GM18951 (cell line): ENCODE data around the gene LITAF.
"Not testable (repeated sequence)": the region's sequence is repeated elsewhere in the genome, so short reads cannot be mapped to it uniquely, and the experiment has no call there.

ENCODE experiments used
- POLR2A ChIP-seq: IDR thresholded peaks from 4 replicates; pipeline ENCODE4 v1.6.1; 2011; ENCODE audit warnings: mild to moderate bottlenecking; ENCODE audit not compliant: insufficient read length, insufficient read depth; ENCODE audit errors: extremely low read depth
- in situ Hi-C: fragments of 300-500 bp; cut with MboI; formaldehyde crosslinking; loops from one replicate; pipeline ENCODE4 v1.12.0; 2022; ENCODE audit warnings: low sequenced_read_pairs, mixed read lengths, inconsistent platforms; ENCODE audit not compliant: unreplicated experiment

Gene LITAF

GRCh38 chr16:11614587-11615175, 28.0 kb upstream of the LITAF start:
- in situ Hi-C loops: no loop called here
- TF ChIP-seq POLR2A: no peak

- TF ChIP-seq POLR2A: no peak
- in situ Hi-C loops: no loop called here
These were observed 26.9 kb upstream of the LITAF start for GRCh38 chr16:11613381-11614303.

DNA sequence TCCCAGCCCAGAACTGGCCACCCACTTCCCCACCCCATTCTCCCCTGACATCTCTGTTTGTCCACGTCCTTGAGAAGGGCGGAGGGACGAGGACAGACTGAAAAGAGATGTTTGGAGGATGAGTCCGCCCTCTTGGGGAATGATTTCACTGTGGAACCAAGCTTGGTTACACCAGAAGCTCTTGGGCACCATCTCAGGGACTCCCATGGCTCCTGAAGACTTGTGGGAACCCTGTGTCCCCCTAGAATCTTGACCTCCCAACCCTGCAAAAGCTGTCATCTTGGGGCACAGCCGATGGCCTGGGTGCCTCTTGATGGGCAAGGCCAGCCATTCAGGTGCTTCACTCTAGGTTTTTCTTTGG, 25.9 kb upstream of the LITAF start:
- no peak for TF ChIP-seq POLR2A
- in situ Hi-C loops: no loop called here

DNA sequence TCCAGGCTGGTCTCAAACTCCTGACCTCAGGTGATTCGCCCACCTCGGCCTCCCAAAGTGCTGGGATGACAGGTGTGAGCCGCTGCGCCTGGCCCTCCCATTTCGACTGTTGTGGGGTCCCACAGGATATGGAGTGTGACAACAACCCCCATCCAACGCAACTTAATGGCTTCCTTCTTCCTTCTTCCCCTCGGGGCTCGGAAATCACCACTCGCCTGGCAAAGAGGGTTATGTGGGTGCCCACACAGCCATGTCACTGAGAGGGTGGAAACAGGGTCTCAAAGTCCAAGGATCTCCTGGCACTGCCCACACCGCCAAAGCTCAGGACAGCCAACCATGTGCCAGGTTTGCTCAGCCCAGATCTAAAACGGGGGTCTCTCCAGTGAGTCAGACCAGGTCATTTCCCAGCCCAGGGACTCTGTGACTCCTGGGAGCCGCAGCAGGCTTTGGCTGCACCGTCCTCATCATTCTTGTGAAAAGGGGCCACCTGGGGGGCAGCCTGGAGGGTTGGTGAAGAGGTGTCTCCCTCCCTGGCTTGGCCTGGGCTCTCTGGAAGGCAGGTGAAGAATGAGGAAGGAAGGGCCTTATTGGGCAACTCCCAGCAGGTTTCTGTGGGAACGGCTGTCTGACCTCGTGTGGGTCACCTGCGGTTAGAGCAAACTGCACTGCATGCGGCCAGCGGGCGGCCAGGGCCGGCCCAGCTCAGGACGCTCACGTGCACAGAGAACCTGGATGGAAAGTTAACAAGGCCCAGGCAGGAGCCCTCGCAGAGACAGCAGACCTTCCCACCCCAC, 25.3 kb upstream of the LITAF start:
- in situ Hi-C loops: no loop called here
- no peak for TF ChIP-seq POLR2A

DNA sequence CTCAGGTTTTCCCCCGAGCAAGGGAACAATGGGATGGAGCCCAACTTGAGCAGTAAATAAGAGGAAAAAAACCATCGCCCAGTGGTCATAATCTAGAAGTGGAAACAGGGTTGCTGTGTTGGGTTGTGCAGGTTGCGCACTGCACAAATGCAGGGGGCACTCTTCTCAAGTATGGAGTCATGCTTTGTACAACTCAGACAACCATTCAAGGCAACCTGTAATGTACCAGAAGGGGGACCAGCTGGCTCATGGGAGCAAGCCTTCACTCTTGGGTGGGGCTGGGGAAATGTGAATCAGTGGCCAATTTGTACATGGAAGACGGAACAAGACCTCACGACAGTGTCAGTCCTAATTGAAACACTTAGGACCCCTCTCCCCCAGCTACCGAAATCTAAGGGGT, 23.9 kb upstream of the LITAF start:
- in situ Hi-C loops: no loop called here
- no peak for TF ChIP-seq POLR2A

DNA sequence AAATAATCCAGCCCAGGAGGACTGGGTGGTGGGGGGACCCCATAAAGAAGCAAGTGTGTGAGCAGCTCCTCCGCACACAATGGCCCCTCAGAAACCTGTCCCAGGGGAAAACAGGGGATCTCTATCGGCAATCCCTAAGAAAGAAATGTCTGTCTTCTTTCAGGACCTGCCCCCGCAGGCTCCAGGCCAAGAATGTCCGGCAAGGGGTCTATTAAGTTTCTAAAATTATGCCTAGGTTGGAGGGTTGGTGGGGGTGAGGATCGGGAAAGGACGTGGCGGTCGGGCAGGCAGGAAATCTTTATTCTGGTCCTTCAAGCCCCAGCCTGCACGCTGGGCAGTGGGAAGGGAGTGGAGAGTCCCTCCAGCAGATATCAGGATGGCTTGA, 23.4 kb upstream of the LITAF start:
- TF ChIP-seq POLR2A: no peak
- in situ Hi-C loops: no loop called here

GRCh38 chr16:11609474-11610120, 22.9 kb upstream of the LITAF start:
- in situ Hi-C loops: no loop called here
- no peak for TF ChIP-seq POLR2A

GRCh38 chr16:11605891-11606290, 19.2 kb upstream of the LITAF start:
- TF ChIP-seq POLR2A: no peak

DNA sequence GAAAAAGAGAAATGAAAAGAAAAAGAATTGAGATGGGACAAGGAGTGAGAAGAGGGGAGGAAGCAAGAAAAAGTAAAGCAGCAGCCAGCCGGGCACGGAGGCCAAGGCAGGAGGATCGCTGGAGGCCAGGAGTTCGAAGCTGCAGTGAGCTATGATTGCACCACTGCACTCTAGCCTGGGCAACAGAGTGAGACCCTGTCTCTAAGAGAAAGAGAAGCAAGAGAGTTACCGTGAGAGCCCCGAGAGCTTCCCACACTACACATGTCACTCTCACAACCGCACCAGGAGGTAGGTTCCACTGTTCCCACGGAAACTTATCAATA, 18.8 kb upstream of the LITAF start:
- in situ Hi-C loops: no loop called here
- TF ChIP-seq POLR2A: no peak

More at GRCh38 chr16:11605891-11606290, 19.2 kb upstream of the LITAF start:
- in situ Hi-C loops: no loop called here

- in situ Hi-C loops: no loop called here
These were observed 18.3 kb upstream of the LITAF start for GRCh38 chr16:11604783-11605563.

GRCh38 chr16:11604296-11604695, 17.6 kb upstream of the LITAF start:
- in situ Hi-C loops: not testable (repeated sequence)

More at GRCh38 chr16:11604783-11605563, 18.3 kb upstream of the LITAF start:
- TF ChIP-seq POLR2A: no peak

DNA sequence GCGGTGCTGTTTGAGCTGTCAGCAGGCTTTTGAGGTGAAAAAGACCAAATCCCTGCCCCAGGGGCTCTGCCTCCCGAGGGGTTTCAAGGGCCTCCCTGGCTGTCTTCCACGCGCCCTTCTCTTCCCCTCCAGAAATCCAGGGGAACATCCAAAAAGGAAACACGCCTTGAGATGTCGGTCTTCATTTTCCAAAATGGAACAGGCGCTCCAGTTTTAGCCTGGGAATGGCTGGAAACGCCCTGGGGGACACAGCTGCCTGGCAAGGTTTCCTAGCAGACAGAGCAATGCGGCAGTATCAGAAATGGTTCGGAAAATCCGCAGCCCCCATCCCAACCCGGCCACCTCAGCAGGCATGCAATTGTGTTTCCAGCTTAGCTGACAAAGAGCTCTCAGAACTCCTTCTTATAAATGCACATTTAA, 16.6 kb upstream of the LITAF start:
- in situ Hi-C loops: no loop called here
- no peak for TF ChIP-seq POLR2A
